ENCODE results near the gene PRR36.

PRR36 gene

GRCh38 chr19:7858109-7858770 lies 15.9 kb downstream of the PRR36 start:
- no peak for DNase-seq

GRCh38 chr19:7857727-7858108 lies 16.5 kb downstream of the PRR36 start:
- DNase-seq, result no peak

- DNase-seq, result no peak
These were observed 17.2 kb downstream of the PRR36 start for GRCh38 chr19:7856679-7857663.

- DNase-seq, result no peak
These were observed 18.0 kb downstream of the PRR36 start for GRCh38 chr19:7856109-7856591.

- DNase-seq, result no peak
These were observed 18.6 kb downstream of the PRR36 start for GRCh38 chr19:7855426-7856108.

- DNase-seq, result no peak
These were observed 20.4 kb downstream of the PRR36 start for GRCh38 chr19:7853770-7854128.

GRCh38 chr19:7852851-7853769 lies 21.1 kb downstream of the PRR36 start:
- peak; percentile 17 for DNase-seq

GRCh38 chr19:7851623-7852500 lies 22.3 kb downstream of the PRR36 start:
- DNase-seq, result no peak

GRCh38 chr19:7850945-7851622 lies 23.1 kb downstream of the PRR36 start:
- no peak for DNase-seq

- DNase-seq, result no peak
These were observed 24.0 kb downstream of the PRR36 start for GRCh38 chr19:7850000-7850813.

GRCh38 chr19:7849631-7849999 lies 24.6 kb downstream of the PRR36 start:
- no peak for DNase-seq

GRCh38 chr19:7848779-7849457 lies 25.3 kb downstream of the PRR36 start:
- DNase-seq, result no peak

GRCh38 chr19:7847664-7848063 lies 26.5 kb downstream of the PRR36 start:
- DNase-seq, result no peak

GRCh38 chr19:7846155-7846646 lies 28.0 kb downstream of the PRR36 start:
- no peak for DNase-seq

- no peak for DNase-seq
These were observed 28.6 kb downstream of the PRR36 start for GRCh38 chr19:7845390-7846154.

- no peak for DNase-seq
These were observed 29.2 kb downstream of the PRR36 start for GRCh38 chr19:7844951-7845350.

GRCh38 chr19:7844405-7844804 lies 29.8 kb downstream of the PRR36 start:
- no peak for DNase-seq

GRCh38 chr19:7843521-7843920 lies 30.7 kb downstream of the PRR36 start:
- DNase-seq, result no peak

Data from T1000 (cell line).